Memory B cell (primary cell): ENCODE measurements around the gene GPR3.

Experiments used
- ATAC-seq: fragments of 150-1000 bp; cut with Tn5 transposase; 2 replicates; pipeline ENCODE4 v1.10.0; 2021; ENCODE audit warnings: low read depth, mild to moderate bottlenecking, moderate library complexity
- DNase-seq, 2 donors: peaks; one replicate each; pipeline ENCODE4 v3.0.0; 2022; ENCODE audit warnings: low spot score in 2 of 2
- H3K27ac Mint-ChIP-seq: one replicate; pipeline ENCODE4 v1.8.0; 2022; ENCODE audit warnings: mild to moderate bottlenecking, moderate library complexity, mixed read lengths
- H3K27me3 Mint-ChIP-seq: one replicate; pipeline ENCODE4 v1.8.0; 2022; ENCODE audit warnings: mixed read lengths
- H3K36me3 Mint-ChIP-seq: one replicate; pipeline ENCODE4 v1.8.0; 2022; ENCODE audit warnings: mild to moderate bottlenecking, mixed read lengths
- H3K4me1 Mint-ChIP-seq: one replicate; pipeline ENCODE4 v1.8.0; 2022; ENCODE audit warnings: mixed read lengths
- H3K4me3 Mint-ChIP-seq: one replicate; pipeline ENCODE4 v1.8.0; 2022; ENCODE audit warnings: mild to moderate bottlenecking, moderate library complexity, mixed read lengths
- H3K9me3 Mint-ChIP-seq: one replicate; pipeline ENCODE4 v1.8.0; 2022; ENCODE audit warnings: mixed read lengths

Gene GPR3

GRCh38 chr1:27365372-27366112, 26.9 kb upstream of the GPR3 start:
- no peaks in the 10 kb centered on the region for H3K36me3 Mint-ChIP-seq

GRCh38 chr1:27366113-27366410, 26.4 kb upstream of the GPR3 start:
- Mint-ChIP-seq H3K27me3 (no peaks in the 10 kb centered on the region), H3K4me1 (peaks cover 31% of the 10 kb centered on the region), H3K27ac (peak overlapping the region; percentile 52), H3K9me3 (no peaks in the 10 kb centered on the region), H3K36me3 (no peaks in the 10 kb centered on the region), H3K4me3 (peak overlapping the region; percentile 91)
- peak in 1 of 2 donors; percentile 64 for DNase-seq
- ATAC-seq: peak; percentile 31

More at GRCh38 chr1:27365372-27366112, 26.9 kb upstream of the GPR3 start:
- Mint-ChIP-seq H3K27me3 (no peaks in the 10 kb centered on the region), H3K9me3 (no peaks in the 10 kb centered on the region), H3K27ac (peak overlapping the region; percentile 52), H3K4me1 (peaks cover 33% of the 10 kb centered on the region), H3K4me3 (peak overlapping the region; percentile 91)
- ATAC-seq: peak; percentile 65
- peak; percentile 63 to 66 for DNase-seq

GRCh38 chr1:27366411-27367159, 25.8 kb upstream of the GPR3 start, which contains the start of gene MAP3K6:
Gene MAP3K6, minus strand, starts transcription at chr1:27366961. Its CDS starts 364 bp downstream, at chr1:27366597.
- no peaks in the 10 kb centered on the region for H3K9me3 Mint-ChIP-seq
- DNase-seq (peak in 1 of 2 donors; percentile 54), ATAC-seq (peak; percentile 41)
- H3K4me3 Mint-ChIP-seq: peak within 1 kb of the TSS; percentile 91
- H3K4me1 Mint-ChIP-seq: peaks cover 33% of the 10 kb centered on the region
- no peaks in the 10 kb centered on the region for H3K27me3 Mint-ChIP-seq
- peak within 1 kb of the TSS; percentile 52 for H3K27ac Mint-ChIP-seq
- H3K36me3 Mint-ChIP-seq: no peaks in the 10 kb centered on the region

- DNase-seq (no peak), ATAC-seq (no peak)
- H3K9me3 Mint-ChIP-seq: no peaks in the 10 kb centered on the region
- no peaks in the 10 kb centered on the region for H3K27me3 Mint-ChIP-seq
- peak overlapping the region; percentile 82 for H3K4me3 Mint-ChIP-seq
- no peak overlapping the region for H3K27ac Mint-ChIP-seq
- H3K36me3 Mint-ChIP-seq: no peaks in the 10 kb centered on the region
- peaks cover 37% of the 10 kb centered on the region for H3K4me1 Mint-ChIP-seq
Measured at GRCh38 chr1:27367160-27367650, 25.2 kb upstream of the GPR3 start.

GRCh38 chr1:27368869-27369582, 23.4 kb upstream of the GPR3 start:
- peak overlapping the region; percentile 28 for H3K4me3 Mint-ChIP-seq
- no peak for DNase-seq
- H3K36me3 Mint-ChIP-seq: no peaks in the 10 kb centered on the region
- H3K27me3 Mint-ChIP-seq: no peaks in the 10 kb centered on the region
- ATAC-seq: no peak
- peak overlapping the region; percentile 65 for H3K27ac Mint-ChIP-seq
- H3K9me3 Mint-ChIP-seq: no peaks in the 10 kb centered on the region
- H3K4me1 Mint-ChIP-seq: peaks cover 41% of the 10 kb centered on the region

GRCh38 chr1:27372022-27372807, 20.2 kb upstream of the GPR3 start:
- peak; percentile 52 for ATAC-seq
- Mint-ChIP-seq H3K27ac (no peak overlapping the region), H3K4me1 (peaks cover 24% of the 10 kb centered on the region), H3K9me3 (no peaks in the 10 kb centered on the region), H3K4me3 (no peak overlapping the region), H3K36me3 (no peaks in the 10 kb centered on the region), H3K27me3 (peaks cover 3% of the 10 kb centered on the region)
- no peak for DNase-seq

- Mint-ChIP-seq H3K4me1 (peaks cover 24% of the 10 kb centered on the region), H3K27ac (no peak overlapping the region), H3K36me3 (no peaks in the 10 kb centered on the region), H3K4me3 (no peak overlapping the region), H3K9me3 (no peaks in the 10 kb centered on the region), H3K27me3 (peaks cover 3% of the 10 kb centered on the region)
- DNase-seq (no peak), ATAC-seq (no peak)
Measured at GRCh38 chr1:27372808-27373690, 19.4 kb upstream of the GPR3 start.

GRCh38 chr1:27374362-27375086, 17.9 kb upstream of the GPR3 start, which contains the start of gene FCN3:
Gene FCN3, minus strand, starts transcription at chr1:27374824. Its CDS starts 6 bp downstream, at chr1:27374818.
- no peak within 1 kb of the TSS for H3K27ac Mint-ChIP-seq
- no peaks in the 10 kb centered on the region for H3K9me3 Mint-ChIP-seq
- ATAC-seq (no peak), DNase-seq (no peak)
- peaks cover 19% of the 10 kb centered on the region for H3K4me1 Mint-ChIP-seq
- no peak within 1 kb of the TSS for H3K4me3 Mint-ChIP-seq
- peaks cover 3% of the 10 kb centered on the region for H3K27me3 Mint-ChIP-seq
- H3K36me3 Mint-ChIP-seq: no peaks in the 10 kb centered on the region

- ATAC-seq (no peak), DNase-seq (no peak)
- no peak overlapping the region for H3K4me3 Mint-ChIP-seq
- H3K4me1 Mint-ChIP-seq: peaks cover 13% of the 10 kb centered on the region
- H3K9me3 Mint-ChIP-seq: no peaks in the 10 kb centered on the region
- peaks cover 3% of the 10 kb centered on the region for H3K27me3 Mint-ChIP-seq
- no peak overlapping the region for H3K27ac Mint-ChIP-seq
- H3K36me3 Mint-ChIP-seq: no peaks in the 10 kb centered on the region
Measured at GRCh38 chr1:27377760-27378495, 14.5 kb upstream of the GPR3 start.

GRCh38 chr1:27379564-27380122, 12.8 kb upstream of the GPR3 start:
- Mint-ChIP-seq H3K4me1 (peaks cover 10% of the 10 kb centered on the region), H3K9me3 (no peaks in the 10 kb centered on the region), H3K27ac (no peak overlapping the region), H3K27me3 (peaks cover 3% of the 10 kb centered on the region), H3K4me3 (no peak overlapping the region), H3K36me3 (no peaks in the 10 kb centered on the region)
- DNase-seq (no peak), ATAC-seq (no peak)

- Mint-ChIP-seq H3K4me1 (peaks cover 10% of the 10 kb centered on the region), H3K27ac (no peak overlapping the region), H3K36me3 (no peaks in the 10 kb centered on the region), H3K9me3 (no peaks in the 10 kb centered on the region), H3K4me3 (no peak overlapping the region), H3K27me3 (peaks cover 3% of the 10 kb centered on the region)
- ATAC-seq: no peak
- DNase-seq: no peak
Measured at GRCh38 chr1:27380224-27380623, 12.2 kb upstream of the GPR3 start.
